Mesenchymal stem cell (in vitro differentiated cells and primary cell): ENCODE data around the gene FGF16.

Source experiments
- DNase-seq: peaks from one replicate; pipeline ENCODE4 v3.0.0-alpha.2; 2013
- H2AFZ ChIP-seq: one replicate; pipeline ENCODE4 v1.6.1; 2013; ENCODE audit warnings: low read depth, mild to moderate bottlenecking, control low read depth, inconsistent platforms, low read length, moderate library complexity
- H2AK5ac ChIP-seq: 2 replicates; pipeline ENCODE4 v1.6.1; 2013; ENCODE audit warnings: low read length, moderate library complexity, mild to moderate bottlenecking, inconsistent platforms; ENCODE audit not compliant: severe bottlenecking
- H2BK120ac ChIP-seq: one replicate; pipeline ENCODE4 v1.6.1; 2013; ENCODE audit warnings: low read depth, mild to moderate bottlenecking, inconsistent platforms, low read length, moderate library complexity
- H2BK12ac ChIP-seq, 2 experiments: one replicate each; pipeline ENCODE4 v1.6.1; 2013; ENCODE audit warnings: inconsistent platforms in 2 of 2, low read length in 2 of 2, mild to moderate bottlenecking in 2 of 2, moderate library complexity in 2 of 2, control low read depth in 1 of 2
- H2BK15ac ChIP-seq: one replicate; pipeline ENCODE4 v1.6.1; 2013; ENCODE audit warnings: mild to moderate bottlenecking, low read depth, inconsistent platforms; ENCODE audit not compliant: poor library complexity, severe bottlenecking
- H2BK5ac ChIP-seq: 2 replicates; pipeline ENCODE4 v1.6.1; 2013; ENCODE audit warnings: low read depth, mild to moderate bottlenecking, low read length, control low read depth, inconsistent platforms; ENCODE audit not compliant: poor library complexity, severe bottlenecking
- H3K14ac ChIP-seq, 2 experiments: one replicate each; pipeline ENCODE4 v1.6.1; 2013; ENCODE audit warnings: inconsistent platforms in 2 of 2, low read length in 2 of 2, control low read depth in 1 of 2, mild to moderate bottlenecking in 1 of 2, moderate library complexity in 1 of 2
- H3K18ac ChIP-seq, 2 experiments: one replicate each; pipeline ENCODE4 v1.6.1; 2013; ENCODE audit warnings: inconsistent platforms in 2 of 2, low read length in 2 of 2, control low read depth in 1 of 2, low read depth in 1 of 2, mild to moderate bottlenecking in 1 of 2
- H3K23ac ChIP-seq, 2 experiments: one replicate each; pipeline ENCODE4 v1.6.1; 2013; ENCODE audit warnings: inconsistent platforms in 2 of 2, low read length in 2 of 2, mild to moderate bottlenecking in 2 of 2, moderate library complexity in 2 of 2, control low read depth in 1 of 2
- H3K27ac ChIP-seq: 2 replicates; pipeline ENCODE4 v1.5.1; 2013; ENCODE audit warnings: mild to moderate bottlenecking, moderate library complexity, low read length, control low read depth, inconsistent platforms; ENCODE audit not compliant: poor library complexity, severe bottlenecking
- H3K27me3 ChIP-seq, 2 experiments: 2 replicates each; pipeline versions ENCODE4 v1.6.1 to v1.7.0; 2013; ENCODE audit warnings: low read length in 2 of 2, mild to moderate bottlenecking in 2 of 2, moderate library complexity in 2 of 2, control low read depth in 1 of 2, inconsistent platforms in 1 of 2; ENCODE audit not compliant: control insufficient read depth in 1 of 2, insufficient read depth in 1 of 2
- H3K36me3 ChIP-seq, 2 experiments: 2 replicates each; pipeline versions ENCODE4 v1.6.1 to v1.7.0; 2013; ENCODE audit warnings: low read length in 2 of 2, control low read depth in 1 of 2, inconsistent platforms in 1 of 2, low read depth in 1 of 2, mild to moderate bottlenecking in 1 of 2; ENCODE audit not compliant: insufficient read depth in 2 of 2, control insufficient read depth in 1 of 2
- H3K4ac ChIP-seq, 2 experiments: one replicate each; pipeline ENCODE4 v1.6.1; 2013; ENCODE audit warnings: inconsistent platforms in 2 of 2, low read length in 2 of 2, mild to moderate bottlenecking in 2 of 2, moderate library complexity in 2 of 2, control low read depth in 1 of 2, low read depth in 1 of 2
- H3K4me1 ChIP-seq: 2 replicates; pipeline ENCODE4 v1.6.1; 2013; ENCODE audit warnings: low read depth, low read length, control low read depth; ENCODE audit not compliant: control insufficient read depth, insufficient read depth
- H3K4me2 ChIP-seq: 2 replicates; pipeline ENCODE4 v1.6.1; 2013; ENCODE audit warnings: low read length, mild to moderate bottlenecking, inconsistent platforms; ENCODE audit not compliant: poor library complexity, severe bottlenecking
- H3K4me3 ChIP-seq, 2 experiments: 2 replicates each; pipeline versions ENCODE4 v1.5.1 to v1.7.0; 2013; ENCODE audit warnings: low read length in 2 of 2, mild to moderate bottlenecking in 2 of 2, control low read depth in 1 of 2, low read depth in 1 of 2; ENCODE audit not compliant: insufficient read depth in 1 of 2
- H3K79me1 ChIP-seq: replicated peaks from 2 replicates; pipeline ENCODE4 v1.6.1; 2013; ENCODE audit warnings: mild to moderate bottlenecking, control low read depth, low read length, inconsistent platforms; ENCODE audit not compliant: poor library complexity, severe bottlenecking
- H3K9ac ChIP-seq: 2 replicates; pipeline ENCODE4 v1.7.0; 2013; ENCODE audit warnings: mild to moderate bottlenecking, low read length, moderate library complexity
- H3K9me3 ChIP-seq: 2 replicates; pipeline ENCODE4 v1.7.0; 2013; ENCODE audit warnings: mild to moderate bottlenecking, low read length; ENCODE audit not compliant: control insufficient read depth
- H4K8ac ChIP-seq: one replicate; pipeline ENCODE4 v1.6.1; 2013; ENCODE audit warnings: inconsistent platforms, mild to moderate bottlenecking, low read length, moderate library complexity
- H4K91ac ChIP-seq: one replicate; pipeline ENCODE4 v1.6.1; 2013; ENCODE audit warnings: mild to moderate bottlenecking, low read length, inconsistent platforms
- WGBS: methylation state at CpG from one replicate; pipeline ENCODE4 v1.1.7; 2013; ENCODE audit warnings: mixed read lengths; 5-methylcytosine and 5-hydroxymethylcytosine counted together

FGF16 gene

GRCh38 chrX:77444075-77444474, 3.1 kb upstream of the FGF16 start:
- Histone ChIP-seq H3K79me1 (no peaks in the 10 kb centered on the region), H2BK5ac (no peak overlapping the region), H2BK12ac (no peak overlapping the region), H3K4me3 (no peak overlapping the region), H3K4me2 (no peak overlapping the region), H2BK15ac (no peak overlapping the region), H3K9me3 (no peaks in the 10 kb centered on the region), H2AK5ac (no peak overlapping the region), H2AFZ (no peak overlapping the region), H3K27me3 (no peaks in the 10 kb centered on the region), H3K9ac (no peak overlapping the region), H4K91ac (no peak overlapping the region), H2BK120ac (no peak overlapping the region), H3K4me1 (peaks cover 13% of the 10 kb centered on the region), H3K18ac (no peak overlapping the region), H3K27ac (no peak overlapping the region), H3K36me3 (no peaks in the 10 kb centered on the region), H3K14ac (no peak overlapping the region), H3K23ac (no peak overlapping the region), H3K4ac (no peak overlapping the region), H4K8ac (no peak overlapping the region)
- no peak for DNase-seq
- no CpG with 5 or more reads among the region's 1 CpG for WGBS

GRCh38 chrX:77444545-77444944, 2.6 kb upstream of the FGF16 start:
- Histone ChIP-seq H3K4me3 (no peak overlapping the region), H3K4ac (no peak overlapping the region), H4K8ac (no peak overlapping the region), H3K36me3 (no peaks in the 10 kb centered on the region), H2AFZ (no peak overlapping the region), H2AK5ac (no peak overlapping the region), H3K18ac (no peak overlapping the region), H2BK15ac (no peak overlapping the region), H3K9me3 (no peaks in the 10 kb centered on the region), H2BK5ac (no peak overlapping the region), H3K4me1 (peaks cover 13% of the 10 kb centered on the region), H2BK12ac (no peak overlapping the region), H3K27me3 (no peaks in the 10 kb centered on the region), H3K4me2 (no peak overlapping the region), H2BK120ac (no peak overlapping the region), H3K9ac (no peak overlapping the region), H4K91ac (no peak overlapping the region), H3K23ac (no peak overlapping the region), H3K79me1 (no peaks in the 10 kb centered on the region), H3K14ac (no peak overlapping the region), H3K27ac (no peak overlapping the region)
- DNase-seq, result no peak
- 100% methylated on average over 1 of the region's 3 CpGs for WGBS

- no peak overlapping the region for H2BK120ac ChIP-seq
- no peak overlapping the region for H3K18ac ChIP-seq
- H3K9me3 ChIP-seq, result no peaks in the 10 kb centered on the region
- DNase-seq, result no peak
- peak overlapping the region in 1 of 2 experiments; percentile 15 for H3K14ac ChIP-seq
- no peaks in the 10 kb centered on the region for H3K79me1 ChIP-seq
- no peak overlapping the region for H3K4ac ChIP-seq
- H3K27me3 ChIP-seq, result no peaks in the 10 kb centered on the region
- no peaks in the 10 kb centered on the region for H3K36me3 ChIP-seq
- H2AK5ac ChIP-seq, result no peak overlapping the region
- H2BK5ac ChIP-seq, result no peak overlapping the region
- H3K9ac ChIP-seq, result peak overlapping the region; percentile 78
- no peak overlapping the region for H3K27ac ChIP-seq
- peaks cover 13% of the 10 kb centered on the region for H3K4me1 ChIP-seq
- H2BK12ac ChIP-seq, result no peak overlapping the region
- no peak overlapping the region for H2AFZ ChIP-seq
- H3K4me2 ChIP-seq, result peak overlapping the region; percentile 69
- H3K23ac ChIP-seq, result no peak overlapping the region
- 7% methylated on average over 22 of the region's 27 CpGs for WGBS
- no peak overlapping the region for H4K91ac ChIP-seq
- no peak overlapping the region for H2BK15ac ChIP-seq
- H3K4me3 ChIP-seq, result peak overlapping the region; percentile 36 to 72
- H4K8ac ChIP-seq, result no peak overlapping the region
Measured at GRCh38 chrX:77446029-77446585, 1.1 kb upstream of the FGF16 start.

DNA sequence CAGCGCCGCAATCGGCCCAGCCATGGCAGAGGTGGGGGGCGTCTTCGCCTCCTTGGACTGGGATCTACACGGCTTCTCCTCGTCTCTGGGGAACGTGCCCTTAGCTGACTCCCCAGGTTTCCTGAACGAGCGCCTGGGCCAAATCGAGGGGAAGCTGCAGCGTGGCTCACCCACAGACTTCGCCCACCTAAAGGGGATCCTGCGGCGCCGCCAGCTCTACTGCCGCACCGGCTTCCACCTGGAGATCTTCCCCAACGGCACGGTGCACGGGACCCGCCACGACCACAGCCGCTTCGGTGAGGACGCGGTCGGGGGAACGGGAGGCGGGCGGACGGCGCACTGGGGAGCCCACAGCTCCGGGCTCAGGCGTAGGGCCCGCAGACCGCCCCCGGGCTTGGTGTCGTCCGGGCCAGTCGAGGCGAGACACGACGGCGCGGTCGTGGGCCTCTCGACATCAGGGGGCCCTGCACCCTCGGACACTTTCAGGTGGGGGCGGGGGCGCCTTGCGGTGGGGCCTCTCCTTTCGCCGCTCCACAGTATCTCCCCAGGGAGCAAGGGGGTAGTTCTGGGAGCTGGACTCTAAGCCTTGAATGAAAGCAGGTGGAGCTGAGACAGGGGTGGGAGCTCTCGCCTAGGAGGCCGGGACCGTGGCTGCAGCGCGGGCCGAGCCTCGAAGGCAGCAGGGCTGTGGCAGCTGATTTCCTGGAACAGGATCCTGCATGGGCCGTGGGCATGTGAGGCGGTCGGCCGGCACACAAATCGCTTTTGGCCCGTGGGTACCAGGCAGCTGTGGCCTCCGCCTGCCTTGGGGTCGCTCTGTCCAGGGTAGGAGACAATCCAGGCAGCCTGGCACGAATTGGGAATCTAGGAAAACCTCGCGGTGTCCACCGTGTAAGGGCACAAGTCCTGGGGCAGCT, 722 bp downstream of the FGF16 start:
- Histone ChIP-seq H2AK5ac (no peak overlapping the region), H3K9me3 (no peaks in the 10 kb centered on the region)
- 17% methylated on average over 54 of the region's 73 CpGs for WGBS

More for the DNA sequence above, 722 bp downstream of the FGF16 start:
- no peak overlapping the region for H3K14ac ChIP-seq
- H3K36me3 ChIP-seq, result no peaks in the 10 kb centered on the region
- H2AFZ ChIP-seq, result no peak overlapping the region
- H4K8ac ChIP-seq, result no peak overlapping the region
- no peak overlapping the region for H2BK15ac ChIP-seq
- H3K4me1 ChIP-seq, result peaks cover 12% of the 10 kb centered on the region
- H3K4me3 ChIP-seq, result peak overlapping the region in 1 of 2 experiments; percentile 72
- no peak overlapping the region for H2BK5ac ChIP-seq
- H4K91ac ChIP-seq, result no peak overlapping the region
- no peak overlapping the region for H3K23ac ChIP-seq
- no peak overlapping the region for H2BK120ac ChIP-seq
- no peak overlapping the region for H3K27ac ChIP-seq
- H3K9ac ChIP-seq, result peak overlapping the region; percentile 78
- H2BK12ac ChIP-seq, result no peak overlapping the region
- H3K27me3 ChIP-seq, result no peaks in the 10 kb centered on the region
- H3K4ac ChIP-seq, result no peak overlapping the region
- peak overlapping the region; percentile 69 for H3K4me2 ChIP-seq
- H3K79me1 ChIP-seq, result no peaks in the 10 kb centered on the region
- DNase-seq, result no peak
- H3K18ac ChIP-seq, result peak overlapping the region in 1 of 2 experiments; percentile 8
